HepG2 (cell line): ENCODE measurements around the gene CHN2. TPM values are rescaled to one million over a fixed set of nuclear protein-coding genes. Genes with fewer than 3 reads are reported as not detected.
A peak's percentile ranks its signal among the peaks of the same experiment; 100 is the strongest.

Experiments
- BRD4 ChIP-seq: sonication (generic); formaldehyde crosslinking; IDR thresholded peaks from 2 replicates; pipeline ENCODE4 v1.4.0; 2020; ENCODE audit warnings: missing genetic modification reagents
- ETV6 ChIP-seq: sonication (generic); formaldehyde crosslinking; conservative IDR thresholded peaks from 2 replicates; pipeline ENCODE4 v1.4.0; 2020; ENCODE audit warnings: missing genetic modification reagents
- FOSL1 ChIP-seq: sonication (generic); formaldehyde crosslinking; IDR thresholded peaks from 2 replicates; pipeline ENCODE4 v1.9.0; 2021; ENCODE audit warnings: missing genetic modification reagents, borderline replicate concordance
- HNF4A ChIP-seq: sonication (generic); formaldehyde crosslinking; IDR thresholded peaks from 2 replicates; pipeline ENCODE4 v1.4.0; 2020; ENCODE audit warnings: missing genetic modification reagents
- HNRNPUL1 ChIP-seq: fragments of 200-400 bp; formaldehyde crosslinking; IDR thresholded peaks from 2 replicates; pipeline ENCODE4 v1.6.1; 2017; ENCODE audit warnings: low read depth, mild to moderate bottlenecking, low read length, moderate library complexity
- KLF15 ChIP-seq: sonication (generic); formaldehyde crosslinking; IDR thresholded peaks from 2 replicates; pipeline ENCODE4 v1.8.1; 2023; ENCODE audit warnings: borderline replicate concordance, mild to moderate bottlenecking, inconsistent platforms, missing genetic modification reagents, mixed read lengths
- SRSF1 ChIP-seq: fragments of 200-400 bp; formaldehyde crosslinking; optimal IDR thresholded peaks from 2 replicates; pipeline ENCODE3; 2017; ENCODE audit warnings: mild to moderate bottlenecking, low read depth, low read length, moderate library complexity
- SRSF9 ChIP-seq: fragments of 200-400 bp; formaldehyde crosslinking; IDR thresholded peaks from 2 replicates; pipeline ENCODE4 v1.6.1; 2018; ENCODE audit warnings: borderline replicate concordance, mild to moderate bottlenecking, low read depth, low read length; ENCODE audit not compliant: insufficient read depth, poor library complexity, severe bottlenecking
- TGIF2 ChIP-seq: IDR thresholded peaks from 2 replicates; pipeline ENCODE4 v1.6.1; 2016; ENCODE audit warnings: control low read depth, missing compliant biosample characterization
- ZNF446 ChIP-seq: sonication (generic); formaldehyde crosslinking; IDR thresholded peaks from 2 replicates; pipeline ENCODE4 v1.5.0; 2020; ENCODE audit warnings: mild to moderate bottlenecking, missing genetic modification reagents
- ZNF773 ChIP-seq: sonication (generic); formaldehyde crosslinking; IDR thresholded peaks from 2 replicates; pipeline ENCODE4 v1.4.0; 2020; ENCODE audit warnings: missing genetic modification reagents, borderline replicate concordance
- ZSCAN29 ChIP-seq: sonication (generic); formaldehyde crosslinking; conservative IDR thresholded peaks from 2 replicates; pipeline ENCODE4 v1.4.0; 2020; ENCODE audit warnings: mild to moderate bottlenecking, missing genetic modification reagents
- polyA plus RNA-seq, 8 experiments: library from polyadenylated mRNA; depleted of rRNA in 3 of 8; stranded (reverse) in 7 of 8; unstranded in 1 of 8; fragments of >200 nt; fragmentation: Illumina TruSeq in 4 of 8; extraction: Trizol in 4 of 8; gene quantifications; 2 replicates each; pipeline versions ENCODE4 v1.2.1 to v1.2.3, GENCODE V29; 2011 to 2016; ENCODE audit warnings: low read depth in 4 of 8, missing spikeins in 1 of 8, mixed read lengths in 1 of 8; ENCODE audit not compliant: insufficient read depth in 1 of 8
- total RNA-seq, 5 experiments: library from RNA; depleted of rRNA; stranded (reverse); fragments of >200 nt; fragmentation: Illumina TruSeq; extraction: Trizol; gene quantifications; 2 replicates each; pipeline ENCODE4 v1.2.3, GENCODE V29; 2016; ENCODE audit warnings: low read depth in 1 of 5
- TF ChIP-seq, protein P1 (sequence below): sonication (generic); formaldehyde crosslinking; IDR thresholded peaks from 2 replicates; pipeline ENCODE4 v1.4.0; 2020; ENCODE audit warnings: mild to moderate bottlenecking, missing genetic modification reagents
- TF ChIP-seq, protein P2 (sequence below): sonication (generic); formaldehyde crosslinking; IDR thresholded peaks from 2 replicates; pipeline ENCODE4 v1.4.0; 2020; ENCODE audit warnings: missing genetic modification reagents, borderline replicate concordance
- TF ChIP-seq, protein P3 (sequence below): sonication (generic); formaldehyde crosslinking; conservative IDR thresholded peaks from 2 replicates; pipeline ENCODE4 v1.8.0; 2022; ENCODE audit warnings: mild to moderate bottlenecking, moderate library complexity, missing genetic modification reagents

Gene CHN2
- total and polyA plus RNA-seq, 2 of the 13 experiments (the other 11 are each of a cell fraction or from before 2014, with no cell fraction given), result 23.5 to 30.5 TPM

DNA sequence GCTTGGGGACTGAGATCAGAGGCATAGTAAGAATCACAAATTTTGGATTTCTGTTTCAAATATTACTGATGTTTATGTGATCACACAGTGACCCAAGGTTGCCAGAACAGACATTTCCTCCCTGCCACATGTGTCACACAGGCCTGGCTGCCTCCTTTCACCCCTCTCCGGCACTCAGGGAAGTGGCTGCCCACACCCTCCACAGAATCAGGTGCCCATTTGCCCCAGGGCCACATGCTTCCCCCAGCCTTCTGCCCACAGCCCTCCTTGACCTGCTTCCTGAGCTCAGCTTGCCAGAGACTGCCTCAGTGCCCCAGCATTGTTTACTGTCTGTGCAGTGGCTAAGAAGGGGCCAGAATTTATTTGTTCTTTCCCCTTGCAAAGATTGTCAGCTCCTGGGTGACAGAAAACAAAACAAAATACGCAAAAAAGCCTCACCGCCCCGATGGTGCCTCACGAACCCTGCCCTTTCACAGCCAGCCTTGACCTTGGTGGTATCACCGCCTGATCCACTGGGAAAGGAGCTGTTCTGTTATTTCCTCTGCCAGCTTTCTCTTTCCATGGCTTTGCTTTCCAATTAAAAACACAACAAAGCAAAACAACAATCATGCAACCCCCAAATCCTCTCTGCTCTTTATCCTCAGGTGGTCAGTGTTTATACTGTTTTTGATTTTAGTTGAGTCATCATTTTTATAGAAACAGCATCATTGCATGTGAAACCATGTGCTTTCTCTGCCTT is 52.8 kb downstream of the CHN2 start (continued):
- TF ChIP-seq, protein P1, sequence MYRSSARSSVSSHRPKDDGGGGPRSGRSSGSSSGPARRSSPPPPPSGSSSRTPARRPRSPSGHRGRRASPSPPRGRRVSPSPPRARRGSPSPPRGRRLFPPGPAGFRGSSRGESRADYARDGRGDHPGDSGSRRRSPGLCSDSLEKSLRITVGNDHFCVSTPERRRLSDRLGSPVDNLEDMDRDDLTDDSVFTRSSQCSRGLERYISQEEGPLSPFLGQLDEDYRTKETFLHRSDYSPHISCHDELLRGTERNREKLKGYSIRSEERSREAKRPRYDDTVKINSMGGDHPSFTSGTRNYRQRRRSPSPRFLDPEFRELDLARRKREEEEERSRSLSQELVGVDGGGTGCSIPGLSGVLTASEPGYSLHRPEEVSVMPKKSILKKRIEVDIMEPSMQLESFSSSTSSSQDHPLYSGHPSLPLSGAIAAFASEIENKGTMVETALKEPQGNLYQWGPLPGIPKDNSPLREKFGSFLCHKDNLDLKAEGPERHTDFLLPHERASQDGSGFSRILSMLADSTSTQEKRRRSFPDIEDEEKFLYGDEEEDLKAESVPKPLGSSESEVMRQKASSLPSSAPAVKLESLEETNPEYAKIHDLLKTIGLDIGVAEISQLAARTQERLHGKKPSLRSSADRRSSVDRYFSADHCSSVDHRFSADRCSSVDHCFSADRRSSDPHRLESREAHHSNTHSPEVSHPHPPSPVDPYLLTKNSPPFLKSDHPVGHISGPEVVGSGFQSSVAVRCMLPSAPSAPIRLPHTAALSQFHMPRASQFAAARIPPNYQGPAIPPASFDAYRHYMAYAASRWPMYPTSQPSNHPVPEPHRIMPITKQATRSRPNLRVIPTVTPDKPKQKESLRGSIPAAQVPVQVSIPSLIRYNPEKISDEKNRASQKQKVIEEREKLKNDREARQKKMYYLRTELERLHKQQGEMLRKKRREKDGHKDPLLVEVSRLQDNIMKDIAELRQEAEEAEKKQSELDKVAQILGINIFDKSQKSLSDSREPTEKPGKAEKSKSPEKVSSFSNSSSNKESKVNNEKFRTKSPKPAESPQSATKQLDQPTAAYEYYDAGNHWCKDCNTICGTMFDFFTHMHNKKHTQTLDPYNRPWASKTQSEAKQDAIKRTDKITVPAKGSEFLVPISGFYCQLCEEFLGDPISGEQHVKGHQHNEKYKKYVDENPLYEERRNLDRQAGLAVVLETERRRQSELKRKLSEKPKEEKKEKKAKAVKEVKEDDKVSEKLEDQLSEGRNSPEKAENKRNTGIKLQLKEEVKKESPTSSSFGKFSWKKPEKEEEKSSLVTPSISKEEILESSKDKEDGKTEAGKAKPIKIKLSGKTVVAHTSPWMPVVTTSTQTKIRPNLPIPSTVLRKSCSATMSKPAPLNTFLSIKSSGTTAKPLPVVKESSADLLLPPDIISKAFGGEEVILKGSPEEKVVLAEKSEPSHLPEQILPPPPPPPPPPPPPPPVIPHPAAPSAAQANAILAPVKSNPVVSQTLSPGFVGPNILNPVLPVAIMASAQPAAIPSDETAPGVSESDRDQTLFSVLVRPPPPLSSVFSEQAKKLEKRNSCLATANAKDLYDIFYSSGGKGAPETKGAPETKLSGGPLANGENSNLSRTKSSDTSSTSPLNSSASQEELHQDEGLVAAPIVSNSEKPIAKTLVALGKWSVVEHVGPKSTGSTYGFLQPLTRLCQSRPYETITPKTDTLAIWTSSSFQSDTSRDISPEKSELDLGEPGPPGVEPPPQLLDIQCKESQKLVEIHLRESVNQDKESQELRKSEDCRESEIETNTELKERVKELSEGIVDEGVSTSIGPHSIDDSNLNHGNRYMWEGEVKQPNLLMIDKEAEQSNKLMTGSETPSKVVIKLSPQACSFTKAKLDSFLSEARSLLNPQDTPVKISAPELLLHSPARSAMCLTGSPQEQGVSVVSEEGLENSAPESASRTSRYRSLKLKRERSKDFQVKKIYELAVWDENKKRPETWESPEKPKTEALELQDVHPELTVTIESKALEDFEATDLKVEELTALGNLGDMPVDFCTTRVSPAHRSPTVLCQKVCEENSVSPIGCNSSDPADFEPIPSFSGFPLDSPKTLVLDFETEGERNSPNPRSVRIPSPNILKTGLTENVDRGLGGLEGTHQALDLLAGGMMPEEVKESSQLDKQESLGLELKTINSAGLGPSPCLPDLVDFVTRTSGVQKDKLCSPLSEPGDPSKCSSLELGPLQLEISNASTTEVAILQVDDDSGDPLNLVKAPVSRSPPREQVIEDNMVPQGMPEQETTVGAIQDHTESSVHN (CRISPR knock-in tag), result no peak
- TF ChIP-seq, protein P2, sequence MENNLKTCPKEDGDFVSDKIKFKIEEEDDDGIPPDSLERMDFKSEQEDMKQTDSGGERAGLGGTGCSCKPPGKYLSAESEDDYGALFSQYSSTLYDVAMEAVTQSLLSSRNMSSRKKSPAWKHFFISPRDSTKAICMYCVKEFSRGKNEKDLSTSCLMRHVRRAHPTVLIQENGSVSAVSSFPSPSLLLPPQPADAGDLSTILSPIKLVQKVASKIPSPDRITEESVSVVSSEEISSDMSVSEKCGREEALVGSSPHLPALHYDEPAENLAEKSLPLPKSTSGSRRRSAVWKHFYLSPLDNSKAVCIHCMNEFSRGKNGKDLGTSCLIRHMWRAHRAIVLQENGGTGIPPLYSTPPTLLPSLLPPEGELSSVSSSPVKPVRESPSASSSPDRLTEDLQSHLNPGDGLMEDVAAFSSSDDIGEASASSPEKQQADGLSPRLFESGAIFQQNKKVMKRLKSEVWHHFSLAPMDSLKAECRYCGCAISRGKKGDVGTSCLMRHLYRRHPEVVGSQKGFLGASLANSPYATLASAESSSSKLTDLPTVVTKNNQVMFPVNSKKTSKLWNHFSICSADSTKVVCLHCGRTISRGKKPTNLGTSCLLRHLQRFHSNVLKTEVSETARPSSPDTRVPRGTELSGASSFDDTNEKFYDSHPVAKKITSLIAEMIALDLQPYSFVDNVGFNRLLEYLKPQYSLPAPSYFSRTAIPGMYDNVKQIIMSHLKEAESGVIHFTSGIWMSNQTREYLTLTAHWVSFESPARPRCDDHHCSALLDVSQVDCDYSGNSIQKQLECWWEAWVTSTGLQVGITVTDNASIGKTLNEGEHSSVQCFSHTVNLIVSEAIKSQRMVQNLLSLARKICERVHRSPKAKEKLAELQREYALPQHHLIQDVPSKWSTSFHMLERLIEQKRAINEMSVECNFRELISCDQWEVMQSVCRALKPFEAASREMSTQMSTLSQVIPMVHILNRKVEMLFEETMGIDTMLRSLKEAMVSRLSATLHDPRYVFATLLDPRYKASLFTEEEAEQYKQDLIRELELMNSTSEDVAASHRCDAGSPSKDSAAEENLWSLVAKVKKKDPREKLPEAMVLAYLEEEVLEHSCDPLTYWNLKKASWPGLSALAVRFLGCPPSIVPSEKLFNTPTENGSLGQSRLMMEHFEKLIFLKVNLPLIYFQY (CRISPR knock-in tag), result no peak
- TF ChIP-seq FOSL1 (CRISPR knock-in tag) (no peak), ZSCAN29 (CRISPR knock-in tag) (no peak), BRD4 (CRISPR knock-in tag) (no peak), ZNF773 (CRISPR knock-in tag) (no peak), ETV6 (CRISPR knock-in tag) (no peak), SRSF1 (no peak), SRSF9 (no peak), TGIF2 (no peak), HNRNPUL1 (no peak), KLF15 (CRISPR knock-in tag) (no peak), HNF4A (CRISPR knock-in tag) (peak; percentile 46), ZNF446 (CRISPR knock-in tag) (no peak)
- TF ChIP-seq, protein P3, sequence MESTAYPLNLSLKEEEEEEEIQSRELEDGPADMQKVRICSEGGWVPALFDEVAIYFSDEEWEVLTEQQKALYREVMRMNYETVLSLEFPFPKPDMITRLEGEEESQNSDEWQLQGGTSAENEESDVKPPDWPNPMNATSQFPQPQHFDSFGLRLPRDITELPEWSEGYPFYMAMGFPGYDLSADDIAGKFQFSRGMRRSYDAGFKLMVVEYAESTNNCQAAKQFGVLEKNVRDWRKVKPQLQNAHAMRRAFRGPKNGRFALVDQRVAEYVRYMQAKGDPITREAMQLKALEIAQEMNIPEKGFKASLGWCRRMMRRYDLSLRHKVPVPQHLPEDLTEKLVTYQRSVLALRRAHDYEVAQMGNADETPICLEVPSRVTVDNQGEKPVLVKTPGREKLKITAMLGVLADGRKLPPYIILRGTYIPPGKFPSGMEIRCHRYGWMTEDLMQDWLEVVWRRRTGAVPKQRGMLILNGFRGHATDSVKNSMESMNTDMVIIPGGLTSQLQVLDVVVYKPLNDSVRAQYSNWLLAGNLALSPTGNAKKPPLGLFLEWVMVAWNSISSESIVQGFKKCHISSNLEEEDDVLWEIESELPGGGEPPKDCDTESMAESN (CRISPR knock-in tag), result 0 out of 2 replicates have a peak, but pooled peaks have one; percentile 20
